ENCODE data around the gene LBHD2. TPM values are rescaled to one million over a fixed set of nuclear protein-coding genes. Genes with fewer than 3 reads are reported as not detected.
"Not testable (repeated sequence)": the region's sequence is repeated elsewhere in the genome, so short reads cannot be mapped to it uniquely, and the experiment has no call there.

LBHD2 gene
- total RNA-seq, 2 donors from 2014 or later: not detected

DNA sequence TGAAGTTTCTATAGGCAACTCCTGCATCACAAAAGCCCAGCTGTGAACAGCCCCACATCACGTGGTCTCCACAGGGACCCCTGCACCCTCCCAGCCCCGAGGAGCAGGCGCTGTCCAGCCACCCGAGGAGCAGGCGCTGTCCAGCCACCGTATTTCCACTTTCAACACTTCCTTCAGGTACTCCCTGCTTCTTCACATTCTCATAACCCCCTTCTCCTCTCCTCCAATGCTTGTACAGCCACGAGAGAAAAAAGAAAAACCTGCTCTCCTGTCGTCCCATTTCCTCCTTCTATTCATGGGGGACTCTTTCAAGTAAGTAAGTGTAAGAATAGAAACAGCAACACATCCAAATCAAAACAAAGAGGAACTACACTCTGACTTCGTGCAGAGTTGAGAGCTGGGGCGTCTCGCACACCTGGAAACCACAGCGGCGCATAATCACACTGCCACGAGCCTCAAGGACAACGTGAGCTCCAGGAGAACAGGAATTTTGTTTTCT is 38.6 kb upstream of the LBHD2 start:
- Histone ChIP-seq H3K9ac (ENCODE audit: extremely low read depth, low read length, poor library complexity, severe bottlenecking) (no peak overlapping the region), H3K27ac (ENCODE audit: low read depth, low read length) (peak overlapping the region; percentile 16), H3K36me3 (ENCODE audit: control insufficient read depth, insufficient read depth, low read length) (peaks cover 24% of the 10 kb centered on the region), H3K27me3 (ENCODE audit: control insufficient read depth, insufficient read depth, low read length, poor library complexity, severe bottlenecking) (no peaks in the 10 kb centered on the region), H3K9me3 (ENCODE audit: control insufficient read depth, low read length) (no peaks in the 10 kb centered on the region), H3K4me1 (ENCODE audit: control insufficient read depth, insufficient read depth, low read length) (no peaks in the 10 kb centered on the region), H3K4me3 (ENCODE audit: low read length) (no peak overlapping the region)
- 87 to 91% methylated on average over 9 to 14 of the region's 15 CpGs for WGBS, 2 experiments (ENCODE audit: insufficient coverage in 1 of 2, insufficient read length in 1 of 2)
- DNase-seq: no peak
- peaks cover 32% of the 10 kb centered on the region for H3K36me3 Mint-ChIP-seq (ENCODE audit: low read depth)
- H3K4me3 Mint-ChIP-seq: no peak overlapping the region
- peaks cover 10% of the 10 kb centered on the region for H3K4me1 Mint-ChIP-seq
- TF ChIP-seq, protein P1, sequence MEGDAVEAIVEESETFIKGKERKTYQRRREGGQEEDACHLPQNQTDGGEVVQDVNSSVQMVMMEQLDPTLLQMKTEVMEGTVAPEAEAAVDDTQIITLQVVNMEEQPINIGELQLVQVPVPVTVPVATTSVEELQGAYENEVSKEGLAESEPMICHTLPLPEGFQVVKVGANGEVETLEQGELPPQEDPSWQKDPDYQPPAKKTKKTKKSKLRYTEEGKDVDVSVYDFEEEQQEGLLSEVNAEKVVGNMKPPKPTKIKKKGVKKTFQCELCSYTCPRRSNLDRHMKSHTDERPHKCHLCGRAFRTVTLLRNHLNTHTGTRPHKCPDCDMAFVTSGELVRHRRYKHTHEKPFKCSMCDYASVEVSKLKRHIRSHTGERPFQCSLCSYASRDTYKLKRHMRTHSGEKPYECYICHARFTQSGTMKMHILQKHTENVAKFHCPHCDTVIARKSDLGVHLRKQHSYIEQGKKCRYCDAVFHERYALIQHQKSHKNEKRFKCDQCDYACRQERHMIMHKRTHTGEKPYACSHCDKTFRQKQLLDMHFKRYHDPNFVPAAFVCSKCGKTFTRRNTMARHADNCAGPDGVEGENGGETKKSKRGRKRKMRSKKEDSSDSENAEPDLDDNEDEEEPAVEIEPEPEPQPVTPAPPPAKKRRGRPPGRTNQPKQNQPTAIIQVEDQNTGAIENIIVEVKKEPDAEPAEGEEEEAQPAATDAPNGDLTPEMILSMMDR (conservative IDR thresholded peaks at IDR 0.05): no peak
- H3K9me3 Mint-ChIP-seq: no peaks in the 10 kb centered on the region
- H3K27ac Mint-ChIP-seq: peak overlapping the region; percentile 23
- H3K27me3 Mint-ChIP-seq (ENCODE audit: insufficient read depth): no peaks in the 10 kb centered on the region

DNA sequence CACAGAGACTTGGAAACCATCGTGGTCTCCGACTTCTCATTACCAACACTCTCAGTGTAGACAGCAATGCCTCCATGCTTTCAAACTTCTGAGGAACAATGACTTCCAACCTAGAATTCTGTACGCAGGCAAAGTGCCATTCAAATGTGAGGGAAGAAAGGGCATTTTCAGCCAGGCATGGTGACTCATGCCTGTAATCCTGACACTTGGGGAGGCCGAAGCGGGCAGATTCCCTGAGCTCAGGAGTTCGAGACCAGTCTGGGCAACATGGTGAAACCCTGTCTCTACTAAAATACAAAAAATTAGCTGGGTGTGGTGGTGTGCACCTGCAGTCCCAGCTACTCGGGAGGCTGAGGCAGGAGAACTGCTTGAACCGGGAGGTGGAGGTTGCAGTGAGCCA is 36.6 kb upstream of the LBHD2 start:
- peaks cover 16% of the 10 kb centered on the region for H3K36me3 ChIP-seq (ENCODE audit: control insufficient read depth, insufficient read depth, low read length)
- H3K9me3 Mint-ChIP-seq; H3K27me3 Mint-ChIP-seq (ENCODE audit: insufficient read depth); H3K27me3 ChIP-seq (ENCODE audit: control insufficient read depth, insufficient read depth, low read length, poor library complexity, severe bottlenecking); H3K27ac ChIP-seq (ENCODE audit: low read depth, low read length); H3K9me3 ChIP-seq (ENCODE audit: control insufficient read depth, low read length); H3K4me3 Mint-ChIP-seq; H3K4me3 ChIP-seq (ENCODE audit: low read length); DNase-seq; H3K4me1 ChIP-seq (ENCODE audit: control insufficient read depth, insufficient read depth, low read length); H3K9ac ChIP-seq (ENCODE audit: extremely low read depth, low read length, poor library complexity, severe bottlenecking); H3K27ac Mint-ChIP-seq: not testable (repeated sequence)
- 90 to 94% methylated on average over 4 to 8 of the region's 8 CpGs for WGBS, 2 experiments (ENCODE audit: insufficient coverage in 1 of 2, insufficient read length in 1 of 2)
- H3K4me1 Mint-ChIP-seq: peaks cover 13% of the 10 kb centered on the region
- peaks cover 22% of the 10 kb centered on the region for H3K36me3 Mint-ChIP-seq (ENCODE audit: low read depth)

DNA sequence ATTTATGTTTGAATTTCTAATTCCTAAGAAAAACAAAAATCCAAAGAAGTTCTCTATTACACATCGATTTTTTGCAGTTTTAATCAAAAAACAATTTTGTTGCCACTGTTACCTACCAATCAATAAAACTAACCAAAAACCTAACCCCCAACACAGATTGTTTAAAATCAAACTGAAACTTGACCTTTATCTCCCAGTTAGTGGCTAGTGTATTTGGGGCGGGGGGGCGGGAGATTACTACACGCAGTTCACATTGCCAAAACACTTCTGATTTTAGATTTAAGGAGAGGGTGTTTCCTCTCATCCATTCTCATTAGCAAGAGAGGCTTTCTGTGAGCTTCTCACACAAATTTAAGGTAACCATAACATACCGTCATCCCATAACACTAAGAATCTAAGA is 33.1 kb upstream of the LBHD2 start:
- Histone ChIP-seq H3K36me3 (ENCODE audit: control insufficient read depth, insufficient read depth, low read length) (peaks cover 19% of the 10 kb centered on the region), H3K27ac (ENCODE audit: low read depth, low read length) (no peak overlapping the region), H3K9ac (ENCODE audit: extremely low read depth, low read length, poor library complexity, severe bottlenecking) (no peak overlapping the region), H3K9me3 (ENCODE audit: control insufficient read depth, low read length) (no peaks in the 10 kb centered on the region), H3K4me3 (ENCODE audit: low read length) (no peak overlapping the region), H3K4me1 (ENCODE audit: control insufficient read depth, insufficient read depth, low read length) (peaks cover 6% of the 10 kb centered on the region), H3K27me3 (ENCODE audit: control insufficient read depth, insufficient read depth, low read length, poor library complexity, severe bottlenecking) (no peaks in the 10 kb centered on the region)
- TF ChIP-seq, protein P1 (conservative IDR thresholded peaks at IDR 0.05): no peak
- WGBS, 2 experiments (ENCODE audit: insufficient coverage in 1 of 2, insufficient read length in 1 of 2): 88 to 100% methylated on average over 1 to 4 of the region's 5 CpGs
- Mint-ChIP-seq H3K9me3 (no peaks in the 10 kb centered on the region), H3K27me3 (ENCODE audit: insufficient read depth) (no peaks in the 10 kb centered on the region), H3K36me3 (ENCODE audit: low read depth) (peaks cover 21% of the 10 kb centered on the region), H3K4me3 (no peak overlapping the region), H3K27ac (no peak overlapping the region), H3K4me1 (peaks cover 19% of the 10 kb centered on the region)
- no peak for DNase-seq

DNA sequence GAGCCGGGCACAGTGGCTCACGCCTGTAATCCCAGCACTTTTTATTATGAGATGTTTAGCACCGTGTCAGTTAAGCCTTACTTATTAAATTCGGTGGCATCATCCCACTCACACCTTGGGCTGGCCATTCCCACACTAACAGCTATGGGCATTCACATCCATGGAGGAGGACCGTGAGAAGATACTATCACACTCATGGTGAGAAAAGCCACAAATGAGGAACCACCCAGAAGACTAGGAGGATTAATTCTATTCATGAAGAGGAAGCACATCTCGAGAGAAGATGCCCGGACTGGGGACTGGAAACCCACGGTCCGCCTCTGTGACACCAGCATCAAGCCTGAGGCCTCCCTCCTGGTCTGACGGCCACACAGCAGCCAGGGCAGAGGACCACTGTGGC is 31.6 kb upstream of the LBHD2 start:
- no peak overlapping the region for H3K27ac ChIP-seq (ENCODE audit: low read depth, low read length)
- peaks cover 7% of the 10 kb centered on the region for H3K4me1 ChIP-seq (ENCODE audit: control insufficient read depth, insufficient read depth, low read length)
- peaks cover 19% of the 10 kb centered on the region for H3K36me3 ChIP-seq (ENCODE audit: control insufficient read depth, insufficient read depth, low read length)
- H3K9ac ChIP-seq (ENCODE audit: extremely low read depth, low read length, poor library complexity, severe bottlenecking): no peak overlapping the region
- WGBS, 2 experiments (ENCODE audit: insufficient coverage in 1 of 2, insufficient read length in 1 of 2): 91 to 93% methylated on average over 10 of the region's 10 CpGs
- Mint-ChIP-seq H3K36me3 (ENCODE audit: low read depth) (peaks cover 18% of the 10 kb centered on the region), H3K9me3 (no peaks in the 10 kb centered on the region), H3K4me3 (no peak overlapping the region), H3K27me3 (ENCODE audit: insufficient read depth) (no peaks in the 10 kb centered on the region), H3K27ac (no peak overlapping the region), H3K4me1 (peaks cover 18% of the 10 kb centered on the region)
- H3K4me3 ChIP-seq (ENCODE audit: low read length): no peak overlapping the region
- H3K9me3 ChIP-seq (ENCODE audit: control insufficient read depth, low read length): no peaks in the 10 kb centered on the region
- TF ChIP-seq, protein P1 (conservative IDR thresholded peaks at IDR 0.05): no peak
- no peak for DNase-seq
- no peaks in the 10 kb centered on the region for H3K27me3 ChIP-seq (ENCODE audit: control insufficient read depth, insufficient read depth, low read length, poor library complexity, severe bottlenecking)

Data from endodermal cell (in vitro differentiated cells).